ENCODE data around the gene USP40.

USP40 gene

DNA sequence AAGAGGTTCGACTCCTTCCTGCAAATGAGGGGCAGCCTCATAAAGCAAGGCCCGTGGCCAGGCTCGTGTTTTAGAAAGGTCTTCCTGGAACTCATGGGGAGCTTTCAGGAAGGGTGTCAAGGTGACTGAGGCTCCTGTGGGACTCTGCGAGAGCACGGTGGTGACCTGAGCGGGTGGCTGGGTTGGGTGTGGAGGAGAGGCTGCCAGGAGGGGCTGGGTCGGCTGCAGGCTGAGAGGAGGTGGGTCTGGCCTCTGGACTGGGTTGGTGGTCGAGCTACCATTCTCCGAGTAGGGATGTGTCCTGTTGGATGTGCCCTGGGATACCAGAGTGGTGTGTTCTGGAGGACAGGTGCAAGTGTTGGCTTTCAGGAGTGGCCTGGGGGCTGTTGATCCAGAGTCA, 125.9 kb downstream of the USP40 start:
- DNase-seq: no peak

- no peak for DNase-seq
Observed at GRCh38 chr2:233440314-233440713, 126.3 kb downstream of the USP40 start.

DNA sequence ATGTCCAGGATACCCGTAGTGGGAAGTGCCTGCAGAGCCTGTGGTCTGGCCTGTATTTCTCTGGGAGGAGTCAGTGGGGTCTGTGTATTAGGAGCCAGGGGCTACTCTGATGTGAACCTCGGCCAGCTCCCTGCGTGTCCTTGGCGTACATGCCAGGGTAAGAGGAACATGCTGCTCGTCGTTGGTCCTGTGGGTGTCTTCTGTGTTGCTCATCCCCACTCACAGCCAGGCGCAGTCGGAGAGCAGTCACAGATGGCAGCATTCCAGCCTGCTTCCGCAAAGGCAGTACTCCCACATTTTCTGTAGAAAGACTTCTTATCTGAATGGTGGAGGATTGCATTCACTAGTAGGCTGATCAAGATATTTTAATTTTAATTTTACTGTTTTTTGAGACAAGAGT, 127.4 kb downstream of the USP40 start:
- no peak for DNase-seq

- no peak for DNase-seq
Observed at GRCh38 chr2:233438573-233439147, 127.9 kb downstream of the USP40 start.

DNA sequence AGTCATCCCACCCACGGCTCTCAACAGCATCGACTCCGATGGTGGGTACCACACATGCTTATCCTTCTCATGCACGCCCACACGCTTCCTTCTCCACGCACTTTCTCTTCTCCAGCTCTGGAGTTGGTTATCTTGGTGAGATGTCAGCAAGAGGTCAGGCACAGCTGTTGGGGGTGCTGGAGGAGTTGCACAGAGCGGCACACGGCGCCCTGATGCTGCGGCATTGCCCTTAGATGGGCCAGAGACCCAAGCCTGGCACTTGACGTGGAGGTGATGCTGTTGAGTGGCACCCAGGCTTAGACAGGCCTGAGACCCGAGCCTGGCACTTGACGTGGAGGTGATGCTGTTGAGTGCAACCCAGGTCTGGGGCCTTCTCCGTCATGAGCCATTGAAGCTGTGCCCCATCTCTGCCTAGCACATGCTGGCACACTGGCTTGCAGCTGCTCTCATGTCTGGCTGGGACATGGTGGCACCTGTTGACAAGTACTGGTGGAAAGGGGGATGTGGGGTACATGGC, 129.1 kb downstream of the USP40 start:
- DNase-seq: no peak

- DNase-seq: no peak
Observed at GRCh38 chr2:233436691-233437438, 129.7 kb downstream of the USP40 start.

DNA sequence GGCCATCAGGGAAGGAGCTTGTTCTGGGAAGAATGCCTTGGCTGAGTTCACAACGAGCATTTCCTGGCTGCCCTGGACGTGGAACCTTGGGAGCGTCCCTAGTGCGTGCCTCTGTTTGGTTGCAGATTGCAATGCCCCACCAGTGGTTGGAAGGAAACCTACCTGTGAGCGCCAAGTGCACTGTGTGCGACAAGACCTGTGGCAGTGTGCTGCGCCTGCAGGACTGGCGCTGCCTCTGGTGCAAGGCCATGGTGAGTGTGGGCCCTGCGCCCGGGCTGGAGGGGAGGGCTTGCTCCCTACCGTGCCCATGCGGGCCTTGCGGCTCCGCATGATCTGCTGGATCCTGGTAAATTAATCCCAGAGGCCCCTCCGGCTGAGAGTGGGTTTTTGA, 130.4 kb downstream of the USP40 start:
- no peak for DNase-seq

GRCh38 chr2:233435436-233436190, 131.0 kb downstream of the USP40 start:
- DNase-seq: no peak

- no peak for DNase-seq
Observed at GRCh38 chr2:233434666-233435330, 131.8 kb downstream of the USP40 start.

DNA sequence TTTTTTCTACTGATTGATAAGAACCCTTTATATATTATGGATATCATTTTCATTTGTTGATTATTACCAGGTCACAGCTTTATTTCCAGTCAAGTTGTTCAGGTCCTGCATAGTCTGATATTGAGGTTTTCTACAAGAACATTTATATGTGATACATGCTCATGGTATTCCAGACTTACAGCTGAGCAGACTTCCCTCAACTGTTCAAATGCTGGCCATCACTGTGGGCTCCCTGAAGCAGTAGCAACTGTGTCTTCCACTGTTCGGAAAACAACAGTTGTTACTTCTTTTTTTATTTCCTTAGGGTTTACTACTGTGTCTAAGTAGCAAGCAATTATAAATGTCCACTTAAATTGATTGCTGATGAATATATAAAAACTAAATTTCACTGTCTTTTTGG, 132.8 kb downstream of the USP40 start:
- no peak for DNase-seq

GRCh38 chr2:233433029-233433428, 133.6 kb downstream of the USP40 start:
- DNase-seq: no peak

DNA sequence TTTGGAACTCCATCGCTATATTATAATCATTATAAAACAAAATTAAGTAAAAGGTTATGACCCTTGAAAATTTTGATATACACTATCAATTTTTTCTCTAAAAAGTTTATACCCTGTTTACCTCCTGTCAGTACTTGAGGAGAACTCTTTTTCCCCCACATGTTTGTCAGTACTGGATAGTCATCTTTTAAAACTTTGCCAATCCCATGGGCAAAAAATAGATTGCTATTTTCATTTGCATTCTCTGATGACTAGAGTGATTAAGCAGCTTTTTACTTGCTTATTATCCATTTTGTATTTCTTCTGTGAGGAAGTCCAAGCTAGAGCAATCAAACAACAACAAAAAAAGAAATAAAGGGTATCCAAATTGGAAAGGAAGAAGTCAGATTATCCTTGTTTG, 135.9 kb downstream of the USP40 start:
- DNase-seq: no peak

- no peak for DNase-seq
Observed at GRCh38 chr2:233430081-233430480, 136.5 kb downstream of the USP40 start.

GRCh38 chr2:233429175-233429897, 137.2 kb downstream of the USP40 start:
- DNase-seq: no peak

DNA sequence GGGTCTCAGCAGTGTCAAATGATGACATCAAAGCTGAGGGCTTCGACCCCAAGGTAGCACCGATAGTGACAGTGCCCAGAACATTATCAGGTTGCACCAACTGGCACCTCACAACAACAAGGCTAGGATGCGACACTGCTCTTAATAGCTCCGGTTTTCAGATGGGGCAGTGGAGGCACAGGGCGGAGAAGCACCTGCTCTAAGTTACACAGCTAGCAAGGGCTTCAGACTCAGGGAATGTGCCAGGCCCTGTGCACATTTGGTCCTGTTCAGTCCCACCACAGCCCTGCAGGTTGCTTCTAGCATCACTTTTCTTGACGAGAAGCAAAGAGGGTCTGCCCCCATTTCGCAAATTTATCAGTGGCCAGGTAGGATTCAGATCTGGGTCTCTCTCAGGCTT, 138.1 kb downstream of the USP40 start:
- DNase-seq: no peak

DNA sequence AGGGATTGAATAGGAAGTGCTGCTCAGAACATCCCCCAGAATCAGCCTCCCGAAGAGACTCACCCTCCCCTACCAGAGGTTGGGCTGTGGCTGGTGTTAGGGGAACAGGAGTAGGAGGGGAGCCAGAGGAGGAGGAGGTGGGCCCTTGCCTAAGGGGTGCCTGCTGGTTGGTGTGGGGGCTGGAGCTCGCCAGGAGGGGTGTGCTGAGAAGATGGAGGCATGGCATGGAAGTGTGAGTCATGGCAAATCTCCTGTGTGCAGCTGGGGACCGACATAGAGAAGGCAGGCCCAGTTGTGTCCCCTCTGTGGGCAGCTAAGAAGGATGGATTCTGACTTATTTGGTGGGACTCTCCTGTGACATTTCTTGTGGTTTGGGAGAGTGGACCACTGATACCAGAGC, 138.6 kb downstream of the USP40 start:
- DNase-seq: no peak

GRCh38 chr2:233426619-233427342, 139.8 kb downstream of the USP40 start:
- no peak for DNase-seq
